Hematopoietic multipotent progenitor cell treated with erythropoietin and hydrocortisone succinate and interleukin-3 and kit ligand, for 4 days (in vitro differentiated cells): ENCODE measurements around the gene MYBPC1.
"Not testable (repeated sequence)": the region's sequence is repeated elsewhere in the genome, so short reads cannot be mapped to it uniquely, and the experiment has no call there.

ENCODE experiments used
- DNase-seq: peaks from one replicate; pipeline ENCODE4 v3.0.0-alpha.2; 2015

Gene MYBPC1

DNA sequence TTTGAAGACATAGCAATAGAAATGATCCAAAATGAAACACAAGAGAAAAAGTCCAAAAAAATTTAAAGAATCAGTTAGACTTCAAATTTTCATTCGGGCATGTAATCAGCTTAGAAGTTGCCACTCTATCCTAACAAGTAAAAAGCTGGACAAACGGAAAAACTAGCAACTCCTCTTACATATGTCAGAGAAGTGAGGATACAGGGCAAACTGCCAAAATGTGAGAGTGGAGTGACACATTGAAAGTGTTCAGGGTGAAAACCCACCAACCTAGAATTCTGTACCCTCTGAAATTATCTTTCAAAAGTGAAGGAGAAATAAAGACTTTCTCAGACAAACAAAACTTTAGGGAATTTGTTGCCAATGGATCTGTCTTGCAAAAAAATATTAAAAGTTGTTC lies 60.6 kb downstream of the MYBPC1 start:
- DNase-seq = no peak

DNA sequence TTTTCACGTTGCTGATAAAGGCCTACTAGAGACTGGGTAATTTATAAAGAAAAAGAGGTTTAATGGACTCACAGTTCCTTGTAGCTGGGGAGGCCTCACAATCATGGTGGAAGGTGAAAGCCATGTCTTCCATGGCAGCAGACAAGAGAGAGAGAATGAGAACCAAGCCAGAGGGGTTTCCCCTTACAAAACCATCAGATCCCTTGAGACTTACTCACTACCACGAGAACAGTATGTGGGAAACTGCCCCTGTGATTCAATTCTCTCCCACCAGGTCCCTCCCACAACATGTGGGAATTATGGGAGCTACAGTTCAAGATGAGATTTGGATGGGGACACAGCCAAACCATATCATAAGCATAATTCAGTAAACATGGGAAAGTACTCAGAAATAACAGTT lies 65.9 kb downstream of the MYBPC1 start:
- not testable (repeated sequence) for DNase-seq

DNA sequence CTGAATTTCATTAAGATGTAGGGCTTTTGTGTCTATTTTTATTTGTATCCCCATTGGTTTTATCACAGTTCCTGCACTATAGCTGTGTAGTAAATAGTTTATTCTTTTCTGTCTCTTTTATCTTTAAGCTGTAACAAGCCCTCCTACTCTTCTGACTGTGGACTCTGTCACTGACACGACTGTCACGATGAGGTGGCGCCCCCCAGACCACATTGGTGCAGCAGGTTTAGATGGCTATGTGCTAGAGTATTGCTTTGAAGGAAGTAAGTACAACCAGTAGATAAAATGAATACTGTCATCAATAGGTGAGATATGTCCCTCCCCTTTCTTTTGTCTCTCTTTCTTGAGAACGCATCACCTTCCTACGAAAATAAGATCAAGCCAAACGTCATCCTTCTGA lies 68.5 kb downstream of the MYBPC1 start:
- DNase-seq = no peak

DNA sequence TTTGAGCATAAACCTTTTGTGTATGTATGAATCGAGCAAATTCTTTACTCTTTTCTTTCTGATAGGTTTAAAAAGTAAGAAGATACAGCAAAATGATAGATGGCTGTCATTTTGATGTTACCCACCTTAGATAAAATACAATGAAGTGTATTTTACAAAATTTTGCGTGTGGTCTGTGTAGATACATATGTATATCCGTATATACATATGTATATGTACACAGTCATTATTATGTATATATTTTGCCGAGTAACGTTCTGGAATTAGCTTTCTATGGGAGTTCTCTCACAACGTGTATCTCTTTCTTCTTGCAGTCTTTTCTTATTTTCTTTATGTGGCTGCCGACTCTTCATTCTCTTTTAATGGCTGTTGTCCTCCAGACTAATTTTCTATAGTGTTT lies 70.2 kb downstream of the MYBPC1 start:
- no peak for DNase-seq

DNA sequence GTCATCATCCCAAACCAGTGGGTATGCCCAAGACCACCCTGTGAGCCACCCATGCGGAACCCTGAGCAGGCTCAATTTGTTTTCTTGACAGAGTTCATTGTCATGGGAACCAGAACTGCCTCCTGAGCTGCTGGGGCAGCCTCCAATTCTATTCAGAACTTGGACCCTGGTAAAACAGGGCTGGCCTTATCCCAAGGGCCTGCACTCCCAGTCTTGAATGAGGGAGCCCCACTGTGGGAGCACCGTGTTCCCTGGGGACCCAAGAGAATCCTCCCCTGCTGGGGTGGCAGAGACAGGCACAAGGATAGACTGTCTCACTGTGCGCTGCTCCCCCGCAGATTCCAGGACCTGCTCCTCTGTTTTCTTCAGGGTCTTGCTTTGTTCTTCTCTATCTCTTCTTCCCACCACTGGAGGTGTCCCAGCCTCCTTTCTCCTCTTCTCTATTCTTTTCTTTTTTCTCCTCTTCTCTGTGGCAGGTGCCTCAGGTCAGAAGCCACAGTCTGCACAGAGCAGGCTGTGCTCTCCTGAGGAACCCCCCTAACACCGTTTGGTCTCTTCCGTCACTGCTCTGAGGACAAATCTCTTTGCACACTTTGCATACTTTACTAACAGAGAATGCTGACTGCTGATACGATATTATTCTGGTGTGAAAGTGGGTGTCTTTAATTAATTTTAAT lies 71.4 kb downstream of the MYBPC1 start:
- no peak for DNase-seq

DNA sequence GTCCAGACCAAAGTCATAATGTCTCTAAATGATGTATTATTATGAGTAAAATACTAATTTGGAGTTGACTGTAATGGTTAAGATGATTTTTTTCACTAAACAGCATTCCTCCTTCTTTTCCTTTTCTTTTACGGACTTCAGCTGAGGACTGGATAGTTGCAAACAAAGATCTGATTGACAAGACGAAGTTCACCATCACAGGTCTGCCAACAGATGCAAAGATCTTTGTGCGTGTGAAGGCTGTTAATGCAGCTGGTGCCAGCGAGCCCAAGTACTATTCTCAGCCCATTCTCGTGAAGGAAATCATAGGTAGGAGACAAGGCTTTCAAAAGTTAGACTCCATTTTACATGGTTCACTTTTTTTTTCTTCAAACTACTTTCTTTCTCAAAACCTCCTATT lies 72.8 kb downstream of the MYBPC1 start:
- no peak for DNase-seq

DNA sequence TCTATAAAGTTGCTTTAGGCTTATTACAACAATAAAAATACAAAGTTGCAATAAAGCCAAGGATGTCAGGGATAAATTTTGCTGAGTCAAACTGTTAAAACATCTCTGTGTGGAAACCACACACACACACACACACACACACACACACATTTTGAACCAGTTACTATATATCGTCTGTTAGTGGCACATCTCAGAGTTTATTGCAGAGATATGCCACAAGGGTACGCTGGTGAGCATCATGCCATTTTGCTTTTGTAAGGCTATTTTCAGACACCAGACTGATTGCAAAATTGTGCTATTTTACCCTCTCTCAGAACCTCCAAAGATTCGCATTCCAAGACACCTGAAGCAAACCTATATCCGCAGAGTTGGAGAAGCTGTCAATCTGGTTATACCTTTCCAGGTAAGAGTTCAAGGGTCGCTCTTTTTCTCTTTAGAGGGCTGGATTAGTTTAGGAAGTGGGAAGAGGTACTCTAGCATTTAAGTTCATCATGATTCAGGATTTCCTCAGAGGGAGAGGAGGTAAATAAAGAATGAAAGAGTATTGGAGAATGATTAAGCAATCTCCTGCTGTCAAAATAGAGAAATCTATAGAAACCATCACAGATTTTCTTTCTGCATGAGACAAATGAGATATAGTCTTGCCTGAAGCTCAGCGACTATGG lies 75.4 kb downstream of the MYBPC1 start:
- peak; percentile 84 for DNase-seq

DNA sequence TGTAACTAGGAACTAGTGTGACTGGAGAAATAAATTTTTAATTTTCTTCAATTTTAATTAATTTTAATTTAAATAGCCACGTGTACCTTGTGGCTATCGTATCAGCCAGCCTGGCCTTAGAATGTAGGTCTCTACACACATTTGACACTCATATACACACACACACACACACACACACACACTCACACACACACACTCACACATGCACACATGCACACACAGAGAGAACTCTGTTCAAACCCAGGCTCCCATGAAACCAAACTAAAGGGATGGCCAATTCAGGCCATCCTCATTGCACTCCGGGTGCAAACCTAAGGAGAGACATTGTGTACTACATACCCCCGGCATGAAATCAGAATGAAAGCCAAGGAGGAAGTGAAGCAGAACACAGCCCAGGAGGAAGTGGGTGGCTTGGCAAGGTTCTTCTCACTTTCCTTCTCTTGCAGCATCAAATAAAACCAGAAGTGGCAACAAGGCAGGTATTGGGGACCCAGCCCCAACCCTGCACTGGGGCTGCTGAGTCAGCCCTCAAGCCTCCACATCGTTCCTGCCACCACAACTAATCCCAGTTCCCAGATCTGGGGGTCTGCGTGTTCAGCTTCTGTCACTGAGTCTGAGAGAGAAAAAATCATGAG lies 76.5 kb downstream of the MYBPC1 start:
- DNase-seq = peak; percentile 80

DNA sequence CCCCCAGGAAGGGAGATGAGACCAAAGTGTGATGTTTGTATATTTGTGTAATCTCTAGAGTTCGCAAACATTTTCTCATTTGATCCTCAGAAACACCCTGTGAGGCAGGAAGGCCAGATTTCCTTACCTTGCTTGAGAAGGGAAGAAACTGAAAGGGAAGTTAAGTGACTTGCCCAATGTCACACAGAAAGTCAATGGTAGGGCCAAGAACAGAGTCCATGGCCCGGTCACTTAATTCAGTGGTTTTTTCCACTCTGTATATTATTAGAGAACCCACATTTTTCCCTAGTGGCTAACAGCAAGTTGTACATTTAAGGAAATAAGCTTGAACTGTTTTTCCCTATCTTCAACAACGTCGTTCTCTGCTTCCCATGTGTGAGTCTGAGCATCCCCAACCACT lies 77.1 kb downstream of the MYBPC1 start:
- no peak for DNase-seq

DNA sequence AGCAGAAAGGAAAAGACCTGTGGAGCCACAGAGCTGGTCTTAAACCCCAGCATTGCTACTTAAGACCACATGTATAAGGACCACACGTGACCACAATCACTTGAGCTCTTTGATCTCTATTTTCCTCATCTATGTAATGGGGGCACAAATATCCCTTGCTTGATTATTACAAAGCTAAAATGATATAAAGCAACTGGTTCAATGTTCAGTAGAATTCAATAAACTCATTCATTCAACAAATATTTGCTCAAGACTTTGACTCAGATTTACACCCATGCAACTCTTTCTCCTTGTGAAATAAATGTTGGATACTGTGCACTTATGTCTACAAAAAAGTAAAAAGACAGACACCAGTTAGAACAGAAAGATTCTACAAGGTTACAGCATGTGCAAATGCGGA lies 80.8 kb downstream of the MYBPC1 start:
- DNase-seq = no peak

DNA sequence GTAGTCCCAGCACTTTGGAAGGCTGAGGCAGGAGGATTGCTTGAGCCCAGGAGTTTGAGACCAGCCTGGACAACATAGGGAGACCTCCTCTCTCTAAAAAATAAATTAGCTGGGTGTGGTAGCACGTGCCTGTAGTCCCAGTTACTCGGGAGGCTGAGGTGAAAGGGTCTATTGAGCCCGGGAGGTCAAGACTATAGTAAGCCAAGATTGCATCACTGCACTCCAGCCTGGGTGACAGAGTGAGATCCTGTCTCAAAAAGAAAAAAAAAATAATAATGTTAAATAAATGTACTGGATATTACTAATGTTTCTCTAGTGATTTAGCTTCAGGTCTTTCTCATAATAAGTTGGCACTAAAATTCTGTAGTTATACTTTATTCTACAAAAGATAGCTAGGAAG lies 81.7 kb downstream of the MYBPC1 start:
- DNase-seq = not testable (repeated sequence)

DNA sequence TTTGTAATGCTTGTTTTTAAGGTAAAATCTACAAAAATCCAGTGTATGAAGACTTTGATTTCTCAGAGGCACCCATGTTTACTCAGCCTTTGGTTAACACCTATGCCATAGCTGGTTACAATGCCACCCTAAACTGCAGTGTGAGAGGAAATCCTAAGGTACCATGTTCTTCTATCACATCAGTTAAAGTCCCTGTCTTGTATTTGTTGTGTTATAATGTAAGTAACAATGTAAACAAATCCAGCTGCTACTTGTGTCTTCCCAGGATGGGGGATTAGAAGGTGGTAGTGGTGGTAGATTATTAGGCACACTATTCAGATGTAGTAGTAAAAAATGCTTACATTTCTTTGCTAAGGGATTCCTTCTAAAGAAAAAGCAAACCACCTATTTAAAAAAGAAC lies 83.3 kb downstream of the MYBPC1 start:
- DNase-seq = no peak

DNA sequence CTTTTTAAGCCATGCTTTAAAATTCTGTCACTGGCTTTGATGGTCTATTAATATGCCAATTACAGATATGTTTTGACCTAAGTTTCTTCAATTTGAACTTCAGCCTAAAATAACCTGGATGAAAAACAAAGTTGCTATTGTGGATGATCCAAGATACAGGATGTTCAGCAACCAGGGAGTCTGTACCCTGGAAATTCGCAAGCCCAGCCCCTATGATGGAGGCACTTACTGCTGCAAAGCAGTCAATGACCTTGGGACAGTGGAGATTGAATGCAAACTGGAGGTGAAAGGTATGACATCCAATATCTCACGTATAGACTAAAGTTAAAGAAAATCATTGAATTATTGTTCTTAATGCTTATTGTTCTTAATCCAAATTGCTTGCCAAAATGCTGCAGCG lies 85.5 kb downstream of the MYBPC1 start:
- DNase-seq = no peak

DNA sequence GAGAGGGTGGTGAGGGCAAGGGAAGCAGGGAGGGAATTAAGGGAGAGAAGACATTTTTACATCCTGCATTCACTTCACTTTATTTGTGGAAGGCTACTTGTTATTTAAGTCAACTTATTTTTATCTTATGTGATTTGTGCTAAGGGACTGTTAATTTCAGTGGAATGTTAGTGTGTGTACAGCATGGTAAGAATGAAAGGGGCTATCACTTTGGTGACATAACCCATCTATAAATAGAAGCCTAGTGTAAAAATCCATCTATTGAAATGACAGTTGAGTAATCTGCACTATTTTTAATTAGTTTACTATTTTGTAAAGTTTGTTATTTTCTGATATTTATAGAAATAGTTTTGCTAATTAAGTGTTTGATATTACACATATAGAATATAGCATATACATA lies 85.9 kb downstream of the MYBPC1 start:
- no peak for DNase-seq

DNA sequence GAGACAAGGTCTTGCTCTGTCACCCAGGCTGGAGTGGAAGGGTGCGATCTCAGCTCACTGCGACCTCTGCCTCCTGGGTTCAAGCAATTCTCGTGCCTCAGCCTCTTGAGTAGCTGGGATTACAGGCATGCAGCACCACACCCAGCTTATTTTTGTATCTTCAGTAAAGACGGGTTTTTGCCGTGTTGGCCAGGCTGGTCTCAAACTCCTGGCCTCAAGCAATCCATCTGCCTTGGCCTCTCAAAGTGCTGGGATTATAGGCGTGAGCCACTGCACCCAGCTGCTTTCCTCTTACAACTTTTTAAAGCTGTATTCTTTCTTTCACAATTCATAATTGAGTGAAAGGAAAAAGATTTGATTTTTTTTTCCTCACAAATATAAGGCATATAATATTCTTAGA lies 86.9 kb downstream of the MYBPC1 start:
- not testable (repeated sequence) for DNase-seq

DNA sequence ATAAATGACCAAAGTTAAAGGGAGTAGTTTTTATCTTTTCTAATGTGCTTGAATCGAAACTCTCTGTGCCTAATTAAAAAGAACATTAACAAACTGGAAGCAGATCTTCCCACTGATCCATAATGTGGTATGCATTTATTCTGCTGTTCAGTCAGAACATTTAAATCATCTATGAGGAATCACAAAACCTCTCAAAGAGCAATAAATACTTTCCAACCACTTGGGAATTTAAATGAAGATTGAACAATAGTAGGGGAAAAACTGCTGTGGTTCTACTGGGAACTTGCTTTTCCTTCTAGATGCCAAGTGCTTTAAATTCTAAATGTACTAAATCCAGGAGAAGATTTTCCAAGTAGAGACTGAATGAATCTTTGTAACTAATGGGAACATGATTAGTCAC lies 90.3 kb downstream of the MYBPC1 start:
- no peak for DNase-seq

DNA sequence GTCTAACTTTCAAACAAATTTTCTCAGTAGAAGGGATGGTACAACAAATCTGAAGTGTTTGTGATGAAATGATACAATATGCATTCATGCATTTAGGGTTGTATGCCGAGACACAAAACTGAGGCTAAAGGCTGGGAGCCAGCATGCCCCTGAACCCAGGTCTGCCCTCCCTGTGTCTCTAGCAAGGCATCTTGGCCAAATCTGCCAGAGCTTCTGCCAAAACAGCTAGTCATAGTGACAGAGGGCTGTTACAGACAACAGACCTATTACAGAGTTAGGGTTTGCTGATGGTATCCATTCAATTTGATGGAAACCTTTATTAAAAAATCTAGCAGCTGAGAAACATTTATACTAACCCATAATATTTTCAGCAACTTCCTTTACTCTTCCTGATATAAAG lies 91.4 kb downstream of the MYBPC1 start:
- DNase-seq = no peak

DNA sequence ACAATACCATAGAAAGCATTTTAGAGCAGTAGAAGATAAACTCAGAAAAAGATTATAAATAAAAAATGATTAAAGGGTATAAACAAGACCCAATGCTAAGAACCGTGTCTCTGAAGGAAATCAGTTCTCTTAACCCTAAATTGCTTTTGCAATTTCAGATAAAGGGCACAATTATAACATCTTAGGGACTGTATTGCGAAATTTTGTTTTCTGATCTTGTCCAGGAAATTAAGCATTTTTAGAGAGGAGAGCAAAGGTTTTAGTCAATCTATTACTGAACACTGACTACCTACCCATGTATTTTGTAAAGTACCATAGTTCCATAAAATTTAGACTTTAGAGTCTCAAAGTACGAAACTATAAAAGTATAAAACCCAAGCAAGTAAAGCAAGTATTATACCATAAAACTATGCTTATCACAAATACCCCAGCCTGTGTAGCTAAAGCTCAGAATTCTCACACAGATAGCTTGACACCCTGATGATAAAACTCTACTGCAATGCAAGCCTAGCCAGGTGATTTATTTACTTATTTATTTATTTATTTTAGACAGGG lies 95.8 kb downstream of the MYBPC1 start:
- no peak for DNase-seq

DNA sequence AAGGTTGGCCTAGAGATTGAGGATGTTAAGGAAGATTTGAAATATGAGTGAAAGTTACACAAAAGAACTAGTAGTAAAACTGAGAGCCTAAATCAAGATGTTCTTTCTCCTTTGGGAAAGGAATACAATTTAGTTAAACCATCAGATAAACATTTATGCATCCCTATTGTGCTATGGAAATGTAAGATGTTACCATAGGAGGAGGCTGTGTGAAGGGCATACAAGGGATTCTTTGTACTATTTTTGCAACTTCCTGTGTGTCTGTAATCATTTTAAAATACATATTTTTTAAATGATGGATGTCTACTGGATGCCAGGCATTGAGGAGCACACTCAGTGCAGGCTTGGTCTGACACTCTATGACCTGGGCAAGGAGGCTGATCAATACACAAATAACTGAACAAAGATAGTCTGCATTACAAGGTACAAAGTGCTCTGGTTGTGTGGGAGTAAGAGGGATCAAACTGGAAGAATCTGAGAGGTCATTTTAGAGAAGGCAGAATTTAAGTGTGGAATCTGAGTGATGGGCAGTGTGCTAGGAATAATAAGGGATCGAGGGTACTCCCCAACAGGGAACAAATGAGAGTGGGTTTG lies 96.8 kb downstream of the MYBPC1 start:
- no peak for DNase-seq

DNA sequence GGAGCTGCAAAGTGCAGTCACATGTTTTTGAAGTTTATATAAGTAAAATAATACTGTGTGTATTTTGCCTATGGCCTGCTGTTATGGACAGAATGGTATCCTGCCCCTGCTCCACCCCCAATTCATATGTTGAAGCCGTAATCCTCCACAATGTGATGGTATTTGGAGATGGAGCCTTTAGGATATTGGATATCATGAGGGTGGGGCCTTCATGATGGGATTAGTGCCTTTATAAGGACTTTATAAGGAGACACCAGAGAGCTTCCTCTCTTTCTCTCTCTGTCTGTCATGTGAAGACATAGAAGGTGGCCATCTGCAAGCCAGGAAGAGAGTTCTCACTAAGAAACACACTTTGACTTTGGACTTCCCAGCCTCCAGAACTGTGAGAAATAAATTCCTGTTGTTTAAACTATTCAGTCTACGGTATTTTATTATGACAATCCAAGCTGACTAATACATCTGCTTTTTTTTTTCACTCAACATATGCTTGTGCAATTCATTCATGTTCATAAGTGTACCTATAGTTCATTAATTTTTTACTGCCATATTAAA lies 99.6 kb downstream of the MYBPC1 start:
- DNase-seq = no peak

DNA sequence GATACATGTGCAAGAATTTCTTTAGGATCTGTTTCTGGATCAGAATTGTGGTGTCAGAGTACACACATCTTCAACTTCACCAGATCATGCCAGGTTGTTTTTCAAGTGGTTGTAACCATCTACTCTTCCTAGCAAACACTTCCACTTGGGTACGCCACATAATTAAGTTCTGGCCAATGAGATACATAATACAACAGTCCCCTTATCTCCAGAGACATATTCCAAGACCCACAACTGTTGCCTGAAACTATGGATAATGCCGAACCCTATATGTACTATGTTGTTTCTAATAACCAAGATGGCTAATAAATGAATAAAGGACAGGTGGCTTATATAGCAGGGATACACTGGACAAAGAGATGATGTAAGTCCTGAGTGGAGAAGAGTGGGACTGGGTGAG lies 100.2 kb downstream of the MYBPC1 start:
- no peak for DNase-seq

DNA sequence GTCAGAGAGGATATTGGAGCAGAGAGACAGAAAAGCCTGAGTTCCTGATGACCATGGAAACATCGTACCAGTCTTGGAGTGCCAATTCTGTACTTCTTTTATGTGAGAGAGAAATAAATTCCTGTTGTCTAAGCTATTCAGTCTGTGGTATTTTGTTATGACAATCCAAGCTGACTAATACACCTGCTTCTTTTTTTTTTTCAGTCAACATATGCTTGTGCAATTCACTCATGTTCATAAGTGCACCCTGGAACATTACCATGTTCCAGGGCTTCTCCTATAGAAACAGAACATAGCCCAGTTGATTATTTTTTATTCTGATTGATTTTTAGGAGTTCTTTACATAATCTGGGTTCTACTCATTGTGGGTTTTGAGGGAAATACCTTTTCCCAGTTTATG lies 100.9 kb downstream of the MYBPC1 start:
- DNase-seq = no peak
